HL-60/S4 treated with retinoic acid at 250 ng/mL for 4 days and 3 days (cell line): ENCODE results near the gene NOTUM.

Experiments
- in situ Hi-C: fragments of 300-500 bp; cut with MboI; formaldehyde crosslinking; loops from 2 replicates; pipeline ENCODE4 v1.7.0; 2022; ENCODE audit warnings: low sequenced_read_pairs

NOTUM gene

GRCh38 chr17:81978524-81979298 is 17.7 kb upstream of the NOTUM start:
- in situ Hi-C loops, result no loop called here

- in situ Hi-C loops, result no loop called here
Observed at GRCh38 chr17:81977211-81977808, 16.3 kb upstream of the NOTUM start, which contains the start of gene ASPSCR1. TSS of gene ASPSCR1 (plus strand) at chr17:81977629. CDS start at chr17:81977647, 18 bp downstream.

- in situ Hi-C loops, result no loop called here
Observed at GRCh38 chr17:81976332-81977210, 15.6 kb upstream of the NOTUM start.

GRCh38 chr17:81973432-81973831 is 12.4 kb upstream of the NOTUM start:
- in situ Hi-C loops, result no loop called here

- in situ Hi-C loops, result no loop called here
Observed at GRCh38 chr17:81968850-81969812, 8.1 kb upstream of the NOTUM start.

- in situ Hi-C loops, result no loop called here
Observed at GRCh38 chr17:81968396-81968745, 7.4 kb upstream of the NOTUM start.

GRCh38 chr17:81967533-81968395 is 6.8 kb upstream of the NOTUM start:
- in situ Hi-C loops, result no loop called here

GRCh38 chr17:81967244-81967532 is 6.2 kb upstream of the NOTUM start:
- in situ Hi-C loops, result no loop called here

GRCh38 chr17:81966343-81967243 is 5.6 kb upstream of the NOTUM start:
- in situ Hi-C loops, result no loop called here

- in situ Hi-C loops, result no loop called here
Observed at GRCh38 chr17:81964081-81964849, 3.3 kb upstream of the NOTUM start.

- in situ Hi-C loops, result no loop called here
Observed at GRCh38 chr17:81962499-81963441, 1.8 kb upstream of the NOTUM start.

GRCh38 chr17:81961521-81962498 is 823 bp upstream of the NOTUM start:
- in situ Hi-C loops, result no loop called here

- in situ Hi-C loops, result no loop called here
Observed at GRCh38 chr17:81960130-81960958, 643 bp downstream of the NOTUM start.

GRCh38 chr17:81959362-81960129 is 1.4 kb downstream of the NOTUM start:
- in situ Hi-C loops, result no loop called here
